Liver (tissue), 3 donors: ENCODE measurements around the gene ITGA6.

ENCODE experiments used
- EGR1 ChIP-seq, 2 donors: IDR thresholded peaks; 2 replicates each; pipeline ENCODE4 v1.6.1; 2016 to 2018; ENCODE audit warnings: antibody characterized with exemption in 2 of 2, low read depth in 2 of 2
- FOXA1 ChIP-seq: IDR thresholded peaks from 2 replicates; pipeline ENCODE4 v1.6.1; 2016; ENCODE audit warnings: antibody characterized with exemption
- RAD21 ChIP-seq, 2 donors: IDR thresholded peaks; 2 replicates each; pipeline ENCODE4 v1.6.1; 2016; ENCODE audit warnings: antibody characterized with exemption in 2 of 2, mild to moderate bottlenecking in 2 of 2
- SP1 ChIP-seq: IDR thresholded peaks from 2 replicates; pipeline ENCODE4 v1.6.1; 2018; ENCODE audit warnings: antibody characterized with exemption, mild to moderate bottlenecking
- TAF1 ChIP-seq: conservative IDR thresholded peaks from 2 replicates; pipeline ENCODE4 v1.6.1; 2016; ENCODE audit warnings: antibody characterized with exemption, mild to moderate bottlenecking
- YY1 ChIP-seq: IDR thresholded peaks from 2 replicates; pipeline ENCODE4 v1.6.1; 2016; ENCODE audit warnings: antibody characterized with exemption, mild to moderate bottlenecking
- TF ChIP-seq, protein P1 (sequence below): fragments of 150-350 bp; IDR thresholded peaks from 2 replicates; pipeline ENCODE4 v1.5.1; 2017; ENCODE audit warnings: improper control_type of control experiment, low read depth, low read length; ENCODE audit not compliant: missing input control
- TF ChIP-seq, protein P2 (sequence below): IDR thresholded peaks from 2 replicates; pipeline ENCODE4 v1.6.1; 2016; ENCODE audit warnings: antibody characterized with exemption
- TF ChIP-seq, protein P3 (sequence below): IDR thresholded peaks from 2 replicates; pipeline ENCODE4 v1.6.1; 2016; ENCODE audit warnings: antibody characterized with exemption, mild to moderate bottlenecking
- TF ChIP-seq, protein P4 (sequence below): IDR thresholded peaks from 2 replicates; pipeline ENCODE4 v1.6.1; 2016; ENCODE audit warnings: antibody characterized with exemption
- donor health status: healthy.
- donor health status: healthy.

DNA sequence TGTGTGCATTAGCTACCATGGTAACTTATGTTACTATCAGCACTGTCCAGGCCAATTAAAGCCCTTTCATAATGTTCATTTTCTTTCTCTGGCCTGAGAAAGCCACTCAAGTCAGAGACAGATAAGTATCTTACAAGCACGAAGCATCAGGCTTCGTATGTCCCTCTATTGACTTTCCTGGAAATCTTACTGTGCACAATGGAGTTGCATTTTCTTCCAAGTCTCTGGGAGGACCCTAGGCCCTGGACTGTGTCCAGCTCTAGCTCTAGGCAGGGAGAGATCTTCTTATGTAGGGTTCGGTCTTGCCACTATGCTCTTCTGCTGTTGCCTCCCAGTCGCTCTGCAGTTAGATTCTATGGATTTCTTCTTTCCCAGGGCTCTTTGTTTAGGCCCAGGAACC, 40.0 kb upstream of the ITGA6 start:
- TF ChIP-seq, protein P1, sequence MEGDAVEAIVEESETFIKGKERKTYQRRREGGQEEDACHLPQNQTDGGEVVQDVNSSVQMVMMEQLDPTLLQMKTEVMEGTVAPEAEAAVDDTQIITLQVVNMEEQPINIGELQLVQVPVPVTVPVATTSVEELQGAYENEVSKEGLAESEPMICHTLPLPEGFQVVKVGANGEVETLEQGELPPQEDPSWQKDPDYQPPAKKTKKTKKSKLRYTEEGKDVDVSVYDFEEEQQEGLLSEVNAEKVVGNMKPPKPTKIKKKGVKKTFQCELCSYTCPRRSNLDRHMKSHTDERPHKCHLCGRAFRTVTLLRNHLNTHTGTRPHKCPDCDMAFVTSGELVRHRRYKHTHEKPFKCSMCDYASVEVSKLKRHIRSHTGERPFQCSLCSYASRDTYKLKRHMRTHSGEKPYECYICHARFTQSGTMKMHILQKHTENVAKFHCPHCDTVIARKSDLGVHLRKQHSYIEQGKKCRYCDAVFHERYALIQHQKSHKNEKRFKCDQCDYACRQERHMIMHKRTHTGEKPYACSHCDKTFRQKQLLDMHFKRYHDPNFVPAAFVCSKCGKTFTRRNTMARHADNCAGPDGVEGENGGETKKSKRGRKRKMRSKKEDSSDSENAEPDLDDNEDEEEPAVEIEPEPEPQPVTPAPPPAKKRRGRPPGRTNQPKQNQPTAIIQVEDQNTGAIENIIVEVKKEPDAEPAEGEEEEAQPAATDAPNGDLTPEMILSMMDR, result no peak
- TF ChIP-seq EGR1 (IDR thresholded peaks at IDR 0.05; ENCODE audit: low read depth in 2 of 2), result no peak
- TF ChIP-seq, protein P2, sequence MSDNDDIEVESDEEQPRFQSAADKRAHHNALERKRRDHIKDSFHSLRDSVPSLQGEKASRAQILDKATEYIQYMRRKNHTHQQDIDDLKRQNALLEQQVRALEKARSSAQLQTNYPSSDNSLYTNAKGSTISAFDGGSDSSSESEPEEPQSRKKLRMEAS, result no peak
- TF ChIP-seq FOXA1, result no peak
- no peak for TF ChIP-seq TAF1
- TF ChIP-seq RAD21 (IDR thresholded peaks at IDR 0.05), result no peak
- no peak for TF ChIP-seq SP1
- TF ChIP-seq YY1, result no peak
- TF ChIP-seq, protein P3, sequence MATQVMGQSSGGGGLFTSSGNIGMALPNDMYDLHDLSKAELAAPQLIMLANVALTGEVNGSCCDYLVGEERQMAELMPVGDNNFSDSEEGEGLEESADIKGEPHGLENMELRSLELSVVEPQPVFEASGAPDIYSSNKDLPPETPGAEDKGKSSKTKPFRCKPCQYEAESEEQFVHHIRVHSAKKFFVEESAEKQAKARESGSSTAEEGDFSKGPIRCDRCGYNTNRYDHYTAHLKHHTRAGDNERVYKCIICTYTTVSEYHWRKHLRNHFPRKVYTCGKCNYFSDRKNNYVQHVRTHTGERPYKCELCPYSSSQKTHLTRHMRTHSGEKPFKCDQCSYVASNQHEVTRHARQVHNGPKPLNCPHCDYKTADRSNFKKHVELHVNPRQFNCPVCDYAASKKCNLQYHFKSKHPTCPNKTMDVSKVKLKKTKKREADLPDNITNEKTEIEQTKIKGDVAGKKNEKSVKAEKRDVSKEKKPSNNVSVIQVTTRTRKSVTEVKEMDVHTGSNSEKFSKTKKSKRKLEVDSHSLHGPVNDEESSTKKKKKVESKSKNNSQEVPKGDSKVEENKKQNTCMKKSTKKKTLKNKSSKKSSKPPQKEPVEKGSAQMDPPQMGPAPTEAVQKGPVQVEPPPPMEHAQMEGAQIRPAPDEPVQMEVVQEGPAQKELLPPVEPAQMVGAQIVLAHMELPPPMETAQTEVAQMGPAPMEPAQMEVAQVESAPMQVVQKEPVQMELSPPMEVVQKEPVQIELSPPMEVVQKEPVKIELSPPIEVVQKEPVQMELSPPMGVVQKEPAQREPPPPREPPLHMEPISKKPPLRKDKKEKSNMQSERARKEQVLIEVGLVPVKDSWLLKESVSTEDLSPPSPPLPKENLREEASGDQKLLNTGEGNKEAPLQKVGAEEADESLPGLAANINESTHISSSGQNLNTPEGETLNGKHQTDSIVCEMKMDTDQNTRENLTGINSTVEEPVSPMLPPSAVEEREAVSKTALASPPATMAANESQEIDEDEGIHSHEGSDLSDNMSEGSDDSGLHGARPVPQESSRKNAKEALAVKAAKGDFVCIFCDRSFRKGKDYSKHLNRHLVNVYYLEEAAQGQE, result no peak
- TF ChIP-seq, protein P4, sequence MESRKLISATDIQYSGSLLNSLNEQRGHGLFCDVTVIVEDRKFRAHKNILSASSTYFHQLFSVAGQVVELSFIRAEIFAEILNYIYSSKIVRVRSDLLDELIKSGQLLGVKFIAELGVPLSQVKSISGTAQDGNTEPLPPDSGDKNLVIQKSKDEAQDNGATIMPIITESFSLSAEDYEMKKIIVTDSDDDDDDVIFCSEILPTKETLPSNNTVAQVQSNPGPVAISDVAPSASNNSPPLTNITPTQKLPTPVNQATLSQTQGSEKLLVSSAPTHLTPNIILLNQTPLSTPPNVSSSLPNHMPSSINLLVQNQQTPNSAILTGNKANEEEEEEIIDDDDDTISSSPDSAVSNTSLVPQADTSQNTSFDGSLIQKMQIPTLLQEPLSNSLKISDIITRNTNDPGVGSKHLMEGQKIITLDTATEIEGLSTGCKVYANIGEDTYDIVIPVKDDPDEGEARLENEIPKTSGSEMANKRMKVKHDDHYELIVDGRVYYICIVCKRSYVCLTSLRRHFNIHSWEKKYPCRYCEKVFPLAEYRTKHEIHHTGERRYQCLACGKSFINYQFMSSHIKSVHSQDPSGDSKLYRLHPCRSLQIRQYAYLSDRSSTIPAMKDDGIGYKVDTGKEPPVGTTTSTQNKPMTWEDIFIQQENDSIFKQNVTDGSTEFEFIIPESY, result no peak
